Mucosa of rectum (tissue), 2 donors: ENCODE results near the gene IRF2BP1.
A peak's percentile ranks its signal among the peaks of the same experiment; 100 is the strongest.

Experiments
- H3K27ac ChIP-seq, 2 donors: one replicate each; pipeline ENCODE4 v1.7.0; 2013; ENCODE audit warnings: inconsistent platforms in 2 of 2, low read depth in 2 of 2, low read length in 2 of 2
- H3K27me3 ChIP-seq, 2 donors: one replicate each; pipeline ENCODE4 v1.7.0; 2013; ENCODE audit warnings: low read length in 2 of 2; ENCODE audit not compliant: control insufficient read depth in 2 of 2, insufficient read depth in 2 of 2
- H3K36me3 ChIP-seq, 2 donors: one replicate each; pipeline ENCODE4 v1.7.0; 2013; ENCODE audit warnings: low read length in 2 of 2; ENCODE audit not compliant: control insufficient read depth in 2 of 2, insufficient read depth in 2 of 2
- H3K4me1 ChIP-seq, 2 donors: one replicate each; pipeline ENCODE4 v1.7.0; 2013; ENCODE audit warnings: low read length in 2 of 2, mild to moderate bottlenecking in 1 of 2; ENCODE audit not compliant: control insufficient read depth in 2 of 2, insufficient read depth in 2 of 2
- H3K4me3 ChIP-seq, 2 donors: one replicate each; pipeline ENCODE4 v1.7.0; 2013; ENCODE audit warnings: low read length in 2 of 2
- H3K9ac ChIP-seq, 2 donors: one replicate each; pipeline ENCODE4 v1.7.0; 2013; ENCODE audit warnings: low read length in 2 of 2, low read depth in 1 of 2, mild to moderate bottlenecking in 1 of 2
- H3K9me3 ChIP-seq, 2 donors: one replicate each; pipeline ENCODE4 v1.7.0; 2013; ENCODE audit warnings: low read length in 2 of 2; ENCODE audit not compliant: control insufficient read depth in 2 of 2
- donor health status: healthy.
- donor health status: Normal muscosa, but diverticular disease.

Gene IRF2BP1, protein sequence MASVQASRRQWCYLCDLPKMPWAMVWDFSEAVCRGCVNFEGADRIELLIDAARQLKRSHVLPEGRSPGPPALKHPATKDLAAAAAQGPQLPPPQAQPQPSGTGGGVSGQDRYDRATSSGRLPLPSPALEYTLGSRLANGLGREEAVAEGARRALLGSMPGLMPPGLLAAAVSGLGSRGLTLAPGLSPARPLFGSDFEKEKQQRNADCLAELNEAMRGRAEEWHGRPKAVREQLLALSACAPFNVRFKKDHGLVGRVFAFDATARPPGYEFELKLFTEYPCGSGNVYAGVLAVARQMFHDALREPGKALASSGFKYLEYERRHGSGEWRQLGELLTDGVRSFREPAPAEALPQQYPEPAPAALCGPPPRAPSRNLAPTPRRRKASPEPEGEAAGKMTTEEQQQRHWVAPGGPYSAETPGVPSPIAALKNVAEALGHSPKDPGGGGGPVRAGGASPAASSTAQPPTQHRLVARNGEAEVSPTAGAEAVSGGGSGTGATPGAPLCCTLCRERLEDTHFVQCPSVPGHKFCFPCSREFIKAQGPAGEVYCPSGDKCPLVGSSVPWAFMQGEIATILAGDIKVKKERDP

DNA sequence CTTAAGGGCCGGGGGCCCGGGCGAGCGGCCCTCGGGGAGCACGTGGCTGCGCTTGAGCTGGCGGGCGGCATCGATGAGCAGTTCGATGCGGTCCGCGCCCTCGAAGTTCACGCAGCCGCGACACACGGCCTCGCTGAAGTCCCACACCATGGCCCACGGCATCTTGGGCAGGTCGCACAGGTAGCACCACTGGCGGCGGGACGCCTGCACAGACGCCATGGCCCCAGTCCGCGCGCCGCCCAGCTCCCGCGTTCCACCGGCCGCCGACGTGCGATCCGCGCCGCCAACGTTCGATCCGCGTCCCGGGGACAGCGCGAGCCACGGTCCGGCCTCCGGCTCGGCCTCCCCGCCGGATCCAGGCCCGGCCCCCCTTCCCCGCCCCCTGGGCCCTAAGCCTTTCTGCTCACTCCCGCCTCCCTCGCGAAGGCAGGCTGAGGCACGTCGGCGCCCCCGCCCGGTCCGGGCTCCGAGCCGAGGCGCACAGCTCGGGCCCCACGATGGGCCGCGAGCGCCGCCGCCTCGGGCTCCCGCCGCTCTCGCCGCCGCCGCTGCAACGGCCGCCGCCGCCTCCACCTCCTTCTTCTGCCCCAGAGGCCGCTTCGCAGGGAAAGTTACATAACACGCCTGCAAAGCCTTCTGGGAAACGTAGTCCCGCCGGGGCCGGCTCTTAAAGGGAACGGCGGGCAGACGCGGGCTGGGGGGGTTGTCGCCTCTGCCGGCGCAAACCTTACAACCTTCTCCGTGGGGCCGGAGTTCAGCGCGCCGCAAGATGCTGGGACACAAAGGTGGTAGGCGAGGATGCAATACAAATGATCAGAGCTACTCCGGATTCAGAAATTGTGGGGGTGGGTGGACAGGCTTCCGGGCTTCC, at the start of gene IRF2BP1:
Gene IRF2BP1, minus strand, starts transcription at position 586 of the 871 bp plus-strand sequence. Its CDS starts 367 bp downstream, at position 219.
- Histone ChIP-seq H3K9ac (peak within 1 kb of the TSS; percentile 84 to 92), H3K9me3 (no peaks in the 10 kb centered on the region), H3K4me3 (peak within 1 kb of the TSS; percentile 83 to 85), H3K27me3 (no peaks in the 10 kb centered on the region), H3K4me1 (peaks cover 41 to 45% of the 10 kb centered on the region in 2 donors), H3K27ac (peak within 1 kb of the TSS; percentile 85 to 90), H3K36me3 (no peaks in the 10 kb centered on the region)

DNA sequence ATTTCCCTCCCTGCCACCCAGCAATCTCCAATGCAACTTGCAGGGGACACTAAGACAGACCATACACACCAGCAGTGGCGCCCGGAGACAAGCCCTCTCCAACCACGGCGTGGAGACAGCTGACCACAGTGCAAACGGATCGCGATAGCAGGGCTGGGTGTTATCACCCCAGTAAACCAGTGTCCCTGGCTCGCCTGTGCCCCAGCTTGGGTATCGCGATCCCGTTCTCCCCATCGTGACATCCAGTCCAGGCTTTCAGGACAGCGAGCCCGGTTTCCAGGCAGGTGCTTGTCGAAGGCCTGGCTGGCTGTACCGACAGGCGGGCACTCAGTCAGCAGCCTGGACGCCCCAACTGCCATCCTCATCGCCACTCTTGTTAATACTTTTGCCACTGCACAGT, 49.3 kb upstream of the IRF2BP1 start:
- Histone ChIP-seq H3K27me3 (peaks cover 9 to 12% of the 10 kb centered on the region in 2 donors), H3K4me3 (no peak overlapping the region), H3K9ac (no peak overlapping the region), H3K27ac (no peak overlapping the region), H3K36me3 (no peaks in the 10 kb centered on the region), H3K9me3 (no peaks in the 10 kb centered on the region), H3K4me1 (no peaks in the 10 kb centered on the region)

DNA sequence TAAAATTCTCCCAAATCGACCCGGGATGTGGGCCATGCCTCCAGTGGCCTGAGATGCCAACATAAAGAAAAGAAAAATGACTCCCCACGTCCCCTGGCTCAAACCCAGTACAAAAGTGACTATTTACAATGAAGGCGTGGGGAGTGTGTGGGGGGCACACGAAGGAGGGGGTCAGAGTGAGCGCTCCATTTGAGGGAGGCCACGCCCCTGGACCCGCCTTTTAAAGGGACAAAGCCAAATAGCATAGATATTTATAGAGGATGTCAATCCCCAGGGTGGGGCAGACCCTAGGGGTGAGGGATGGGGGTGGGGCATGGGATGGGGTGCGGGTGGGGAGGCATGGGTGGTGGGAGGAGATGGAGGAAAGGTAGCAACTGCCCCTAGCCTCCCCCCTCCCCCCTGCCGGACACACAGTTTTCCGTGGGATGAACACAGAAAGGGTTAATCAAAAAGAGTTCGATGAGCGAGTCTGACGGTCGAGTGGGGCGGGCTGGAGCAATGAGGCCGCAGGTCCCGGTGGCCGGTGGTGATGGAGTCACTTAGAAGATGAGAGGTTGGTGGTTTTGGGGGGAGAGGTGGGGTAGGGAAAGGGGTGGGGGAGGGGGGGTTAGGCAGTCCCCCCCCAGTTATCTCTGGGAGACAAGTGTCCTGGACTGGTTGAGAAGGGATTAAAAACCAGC, 48.8 kb upstream of the IRF2BP1 start:
- no peak overlapping the region for H3K9ac ChIP-seq
- H3K4me3 ChIP-seq, result no peak overlapping the region
- H3K36me3 ChIP-seq, result no peaks in the 10 kb centered on the region
- H3K27ac ChIP-seq, result no peak overlapping the region
- no peaks in the 10 kb centered on the region for H3K9me3 ChIP-seq
- H3K27me3 ChIP-seq, result peaks cover 7 to 12% of the 10 kb centered on the region in 2 donors
- no peaks in the 10 kb centered on the region for H3K4me1 ChIP-seq

DNA sequence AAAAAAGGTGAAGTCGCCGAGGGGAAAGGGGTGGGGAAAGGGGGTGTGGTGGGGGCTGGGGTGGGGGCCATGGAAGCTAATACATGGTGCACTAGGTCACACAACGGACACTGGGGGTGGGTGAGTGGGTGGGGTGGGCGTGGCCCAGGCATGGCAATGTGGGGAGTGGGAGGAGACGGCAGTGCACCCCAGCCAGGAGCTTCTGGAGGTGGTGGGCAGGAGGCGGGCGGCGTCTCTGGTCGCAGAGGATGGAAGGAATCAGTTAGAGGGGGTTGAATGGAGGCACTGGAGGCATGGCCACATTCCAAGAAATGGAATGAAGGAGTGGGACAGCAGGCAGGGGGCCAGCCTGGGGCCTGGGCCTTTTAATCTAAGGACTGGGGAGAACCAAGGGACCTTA, 47.8 kb upstream of the IRF2BP1 start:
- Histone ChIP-seq H3K36me3 (no peaks in the 10 kb centered on the region), H3K9me3 (no peaks in the 10 kb centered on the region), H3K9ac (no peak overlapping the region), H3K27me3 (peaks cover 6 to 12% of the 10 kb centered on the region in 2 donors), H3K4me1 (no peaks in the 10 kb centered on the region), H3K27ac (no peak overlapping the region), H3K4me3 (no peak overlapping the region)

DNA sequence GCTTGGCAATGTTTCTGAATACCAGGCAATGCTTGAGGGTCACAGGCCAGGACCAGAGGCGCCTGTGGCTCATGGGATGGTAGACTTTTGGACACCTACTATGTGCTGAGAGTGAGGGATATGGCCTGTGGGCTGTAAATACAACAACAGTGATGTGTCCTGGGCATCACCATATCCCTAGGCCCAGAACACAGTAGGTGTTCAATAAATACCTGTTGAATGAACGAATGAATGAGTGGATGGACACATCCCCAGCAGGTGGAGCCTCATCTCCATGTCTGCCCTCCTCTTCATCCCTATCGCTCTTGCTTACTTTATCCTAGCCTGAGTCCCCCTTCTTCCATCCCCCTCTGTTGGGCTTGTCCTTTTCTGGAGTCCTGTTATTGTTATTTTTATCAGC, 45.1 kb upstream of the IRF2BP1 start:
- H3K9ac ChIP-seq, result no peak overlapping the region
- H3K27ac ChIP-seq, result no peak overlapping the region
- peaks cover 0 to 8% of the 10 kb centered on the region in 2 donors for H3K4me1 ChIP-seq
- H3K9me3 ChIP-seq, result no peaks in the 10 kb centered on the region
- no peaks in the 10 kb centered on the region for H3K36me3 ChIP-seq
- H3K4me3 ChIP-seq, result no peak overlapping the region
- H3K27me3 ChIP-seq, result peaks cover 6 to 11% of the 10 kb centered on the region in 2 donors

DNA sequence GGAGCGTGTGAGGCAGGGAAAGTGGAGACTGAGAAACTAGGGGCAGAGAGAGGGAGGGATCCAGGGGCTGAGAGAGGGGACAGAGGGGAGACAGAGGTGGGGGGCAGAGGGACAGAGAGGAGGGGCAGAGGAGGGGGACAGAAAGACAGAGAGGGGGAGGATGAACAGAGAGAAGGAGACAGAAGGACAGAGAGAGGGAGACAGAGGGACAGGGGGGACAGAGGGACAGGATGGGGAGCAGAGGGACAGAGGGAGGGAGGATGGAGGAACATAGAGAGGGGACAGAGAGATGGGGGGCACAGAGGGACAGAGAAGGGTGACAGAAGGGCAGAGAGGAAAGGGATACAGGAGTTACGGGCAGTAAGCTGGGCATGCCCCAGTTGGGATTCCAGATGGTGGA, 43.3 kb upstream of the IRF2BP1 start:
- Histone ChIP-seq H3K9ac (no peak overlapping the region), H3K4me3 (no peak overlapping the region), H3K27ac (no peak overlapping the region), H3K9me3 (no peaks in the 10 kb centered on the region), H3K27me3 (peaks cover 0 to 2% of the 10 kb centered on the region in 2 donors), H3K4me1 (peaks cover 0 to 8% of the 10 kb centered on the region in 2 donors), H3K36me3 (no peaks in the 10 kb centered on the region)

DNA sequence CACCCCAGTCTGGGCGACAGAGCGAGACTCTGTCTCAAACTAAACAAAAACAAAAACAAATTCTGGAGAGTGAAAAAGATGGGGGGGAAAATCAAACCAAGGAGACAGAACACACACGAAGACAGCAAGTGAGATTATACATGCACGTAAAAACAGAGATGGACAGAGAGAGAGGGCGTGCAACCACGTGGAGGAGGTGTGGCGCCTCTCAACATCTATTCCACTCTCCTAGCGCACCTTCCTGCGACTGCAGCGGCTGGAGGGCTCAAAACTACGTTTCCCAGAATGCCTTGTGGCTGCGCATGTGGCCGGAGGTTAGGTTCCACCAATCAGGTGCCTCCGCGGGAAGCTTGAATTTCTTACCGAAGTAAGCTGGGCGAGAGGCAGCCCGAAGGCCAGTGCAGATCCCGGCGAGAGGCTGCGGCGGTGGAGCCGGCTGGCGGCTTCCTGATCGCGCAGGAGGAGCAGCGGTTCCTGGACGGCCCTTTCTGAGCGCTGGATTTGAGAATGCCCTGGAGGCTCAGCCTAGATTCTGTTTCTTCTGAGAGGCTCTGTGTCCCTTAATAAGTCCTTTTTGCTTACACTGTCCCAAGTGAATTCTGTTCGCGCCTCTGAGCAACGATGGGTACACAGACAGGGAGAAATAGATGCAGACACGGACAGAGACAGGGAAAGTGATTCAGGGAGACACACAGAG, 41.8 kb upstream of the IRF2BP1 start:
- Histone ChIP-seq H3K4me1 (peaks cover 0 to 8% of the 10 kb centered on the region in 2 donors), H3K9ac (no peak overlapping the region), H3K36me3 (no peaks in the 10 kb centered on the region), H3K27ac (no peak overlapping the region), H3K9me3 (no peaks in the 10 kb centered on the region), H3K4me3 (peak overlapping the region in 1 of 2 donors; percentile 7), H3K27me3 (peaks cover 0 to under 1% of the 10 kb centered on the region in 2 donors)

DNA sequence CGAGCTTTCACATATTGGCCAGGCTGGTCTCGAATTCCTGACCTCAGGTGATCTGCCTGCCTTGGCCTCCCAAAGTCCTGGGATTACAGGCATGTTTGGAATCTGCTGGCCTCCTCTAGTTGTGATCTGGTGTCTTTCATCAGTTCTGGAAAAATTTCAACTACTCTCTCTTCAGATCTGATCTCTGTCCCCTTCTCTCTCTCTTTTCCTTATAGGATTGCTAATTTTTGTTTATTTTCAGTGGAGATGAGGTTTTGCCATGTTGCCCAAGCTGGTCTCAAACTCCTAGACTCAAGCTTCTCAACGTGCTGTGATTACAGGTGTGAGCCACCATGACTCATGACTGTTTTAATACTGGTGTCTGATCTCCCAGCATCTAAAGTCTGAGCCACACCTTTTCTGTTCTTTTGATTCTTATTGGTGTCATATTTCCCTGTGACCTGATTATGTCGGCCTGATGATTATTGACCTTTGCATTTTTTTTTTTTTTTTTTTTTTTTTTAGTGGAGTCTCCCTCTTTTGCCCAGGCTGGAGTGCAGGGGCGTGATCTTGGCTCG, 39.0 kb upstream of the IRF2BP1 start:
- Histone ChIP-seq H3K9ac (no peak overlapping the region), H3K4me3 (no peak overlapping the region), H3K27ac (no peak overlapping the region), H3K27me3 (peaks cover 0 to 5% of the 10 kb centered on the region in 2 donors), H3K36me3 (no peaks in the 10 kb centered on the region), H3K9me3 (no peaks in the 10 kb centered on the region), H3K4me1 (peaks cover 0 to 8% of the 10 kb centered on the region in 2 donors)

DNA sequence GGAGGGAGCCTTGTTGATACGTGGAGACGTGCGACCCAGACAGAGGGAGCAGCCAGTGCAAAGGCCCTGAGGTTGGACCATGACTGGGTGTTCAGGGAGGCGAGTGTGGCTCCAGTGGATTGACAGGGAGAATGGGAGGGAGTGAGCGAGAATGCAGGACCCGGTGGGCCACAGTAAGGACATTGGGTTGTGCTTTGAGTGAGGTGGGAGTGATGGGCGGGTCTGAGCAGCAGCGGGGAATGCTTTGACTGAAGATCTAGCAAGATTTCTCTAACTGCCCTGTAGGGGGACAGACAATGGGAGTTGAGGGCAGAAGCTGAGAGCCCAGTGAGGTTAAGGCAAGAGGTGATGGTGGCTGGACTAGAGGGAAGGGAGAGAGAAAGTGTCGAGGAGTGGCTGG, 36.3 kb upstream of the IRF2BP1 start:
- no peak overlapping the region for H3K9ac ChIP-seq
- H3K4me1 ChIP-seq, result no peaks in the 10 kb centered on the region
- H3K36me3 ChIP-seq, result no peaks in the 10 kb centered on the region
- no peak overlapping the region for H3K4me3 ChIP-seq
- peaks cover 0 to 5% of the 10 kb centered on the region in 2 donors for H3K27me3 ChIP-seq
- no peaks in the 10 kb centered on the region for H3K9me3 ChIP-seq
- no peak overlapping the region for H3K27ac ChIP-seq
